Mucosa of descending colon (tissue), 3 donors: ENCODE measurements around the gene WASF3. TPM values are rescaled to one million over a fixed set of nuclear protein-coding genes. Genes with fewer than 3 reads are reported as not detected.

Experiments
- ATAC-seq: fragments of 200-7000 bp; cut with Tn5 transposase; one replicate; pipeline ENCODE4 v1.9.1; 2020; ENCODE audit warnings: mild to moderate bottlenecking, moderate library complexity
- DNase-seq, 3 donors: peaks; one replicate each; pipeline ENCODE4 v3.0.0-alpha.2; 2020
- H3K36me3 ChIP-seq: fragments of 200-600 bp; one replicate; pipeline ENCODE4 v1.8.0; 2021; ENCODE audit warnings: low read depth, mild to moderate bottlenecking
- H3K4me1 ChIP-seq: fragments of 200-600 bp; one replicate; pipeline ENCODE4 v1.8.0; 2021; ENCODE audit warnings: low read depth, mild to moderate bottlenecking
- H3K4me3 ChIP-seq: fragments of 200-600 bp; one replicate; pipeline ENCODE4 v1.8.0; 2021; ENCODE audit warnings: mild to moderate bottlenecking
- H3K9me3 ChIP-seq: fragments of 200-600 bp; one replicate; pipeline ENCODE4 v1.8.0; 2021; ENCODE audit warnings: mild to moderate bottlenecking
- intact Hi-C, 2 donors: fragments of 100-400 bp; cut with DNase I in 1 of 2; cut with micrococcal nuclease in 1 of 2; formaldehyde crosslinking; loops; one replicate each; pipeline versions ENCODE4 v1.11.0 to v1.11.1; 2022; cut with DNase I, micrococcal nuclease
- total RNA-seq, 3 donors: library from RNA; stranded (reverse); fragmentation: NEBNext Ultra II Directional in 2 of 3; extraction: Animal tissue kit (Norgen Biotek cat#: 25700) in 2 of 3; gene quantifications; one replicate each; pipeline versions ENCODE4 v1.2.1 to v1.2.4, GENCODE V29; 2021 to 2023
- TF ChIP-seq, protein P1 (sequence below): fragments of 200-600 bp; IDR thresholded peaks from one replicate; pipeline ENCODE4 v1.8.0; 2022; ENCODE audit warnings: antibody characterized with exemption, mild to moderate bottlenecking
- donor health status: DM: no; HTN: no; CAD: no; lungs with moderate emphysema.
- donor health status: DM: no; HTN: no; CAD: no.
- donor health status: DM: no; HTN: yes; CAD: no.

Gene WASF3
- total RNA-seq, 3 donors from 2014 or later: 1.4 to 18.4 (median 4.4) TPM

GRCh38 chr13:26706381-26706780 is 148.9 kb downstream of the WASF3 start:
- intact Hi-C loops: no loop called here
- TF ChIP-seq, protein P1, sequence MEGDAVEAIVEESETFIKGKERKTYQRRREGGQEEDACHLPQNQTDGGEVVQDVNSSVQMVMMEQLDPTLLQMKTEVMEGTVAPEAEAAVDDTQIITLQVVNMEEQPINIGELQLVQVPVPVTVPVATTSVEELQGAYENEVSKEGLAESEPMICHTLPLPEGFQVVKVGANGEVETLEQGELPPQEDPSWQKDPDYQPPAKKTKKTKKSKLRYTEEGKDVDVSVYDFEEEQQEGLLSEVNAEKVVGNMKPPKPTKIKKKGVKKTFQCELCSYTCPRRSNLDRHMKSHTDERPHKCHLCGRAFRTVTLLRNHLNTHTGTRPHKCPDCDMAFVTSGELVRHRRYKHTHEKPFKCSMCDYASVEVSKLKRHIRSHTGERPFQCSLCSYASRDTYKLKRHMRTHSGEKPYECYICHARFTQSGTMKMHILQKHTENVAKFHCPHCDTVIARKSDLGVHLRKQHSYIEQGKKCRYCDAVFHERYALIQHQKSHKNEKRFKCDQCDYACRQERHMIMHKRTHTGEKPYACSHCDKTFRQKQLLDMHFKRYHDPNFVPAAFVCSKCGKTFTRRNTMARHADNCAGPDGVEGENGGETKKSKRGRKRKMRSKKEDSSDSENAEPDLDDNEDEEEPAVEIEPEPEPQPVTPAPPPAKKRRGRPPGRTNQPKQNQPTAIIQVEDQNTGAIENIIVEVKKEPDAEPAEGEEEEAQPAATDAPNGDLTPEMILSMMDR: no peak
- no peak for ATAC-seq

GRCh38 chr13:26707122-26708006 is 149.9 kb downstream of the WASF3 start:
- intact Hi-C loops: no loop called here
- TF ChIP-seq, protein P1: no peak
- peak in 1 of 3 donors; percentile 53 for DNase-seq

More at GRCh38 chr13:26706381-26706780, 148.9 kb downstream of the WASF3 start:
- no peak overlapping the region for H3K4me3 ChIP-seq
- H3K4me1 ChIP-seq: no peaks in the 10 kb centered on the region
- no peak for DNase-seq
- no peaks in the 10 kb centered on the region for H3K9me3 ChIP-seq
- H3K36me3 ChIP-seq: no peaks in the 10 kb centered on the region

GRCh38 chr13:26708007-26708297 is 150.5 kb downstream of the WASF3 start:
- H3K4me3 ChIP-seq: no peak overlapping the region
- no peaks in the 10 kb centered on the region for H3K4me1 ChIP-seq
- no peak for DNase-seq
- intact Hi-C loops: no loop called here
- no peaks in the 10 kb centered on the region for H3K36me3 ChIP-seq
- ATAC-seq: no peak
- no peaks in the 10 kb centered on the region for H3K9me3 ChIP-seq
- TF ChIP-seq, protein P1: no peak

More at GRCh38 chr13:26707122-26708006, 149.9 kb downstream of the WASF3 start:
- no peaks in the 10 kb centered on the region for H3K4me1 ChIP-seq
- H3K4me3 ChIP-seq: no peak overlapping the region
- ATAC-seq: peak; percentile 70
- H3K36me3 ChIP-seq: no peaks in the 10 kb centered on the region
- H3K9me3 ChIP-seq: no peaks in the 10 kb centered on the region

- ATAC-seq (no peak), DNase-seq (no peak)
- Histone ChIP-seq H3K4me1 (no peaks in the 10 kb centered on the region), H3K36me3 (no peaks in the 10 kb centered on the region), H3K4me3 (no peak overlapping the region), H3K9me3 (no peaks in the 10 kb centered on the region)
- TF ChIP-seq, protein P1: no peak
- intact Hi-C loops: no loop called here
Measured at GRCh38 chr13:26709461-26709860, 152.0 kb downstream of the WASF3 start.

DNA sequence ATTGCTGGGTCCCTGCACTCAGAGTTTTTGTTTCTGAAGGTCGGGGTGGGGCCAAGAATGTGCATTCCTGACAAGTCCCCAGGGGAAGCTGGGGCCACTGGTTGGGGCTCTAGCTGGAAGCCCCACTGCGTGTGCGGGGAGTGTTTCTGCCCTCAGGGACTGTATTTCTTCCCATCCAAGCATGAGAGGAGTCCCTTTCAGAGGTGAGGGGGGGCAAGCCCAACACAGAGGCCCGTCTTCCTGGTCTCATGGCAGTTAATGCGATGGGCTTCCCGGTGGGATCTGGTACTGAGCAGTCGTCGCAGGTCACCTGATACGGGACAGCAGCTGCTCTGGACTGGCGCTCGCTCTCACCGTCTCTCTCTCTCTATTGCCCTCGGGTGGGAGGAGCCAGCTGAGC is 152.7 kb downstream of the WASF3 start:
- no peak overlapping the region for H3K4me3 ChIP-seq
- intact Hi-C loops: no loop called here
- no peaks in the 10 kb centered on the region for H3K9me3 ChIP-seq
- no peak for DNase-seq
- no peaks in the 10 kb centered on the region for H3K36me3 ChIP-seq
- H3K4me1 ChIP-seq: no peaks in the 10 kb centered on the region
- TF ChIP-seq, protein P1: no peak
- ATAC-seq: no peak
